GM23248 (cell line): ENCODE results near the gene POMGNT1.

Source experiments
- EZH2 ChIP-seq: fragments of 200-600 bp; sonication (generic); IDR thresholded peaks from 2 replicates; pipeline ENCODE4 v1.6.1; 2018; ENCODE audit warnings: antibody characterized with exemption, mild to moderate bottlenecking; ENCODE audit not compliant: insufficient read depth, poor library complexity, severe bottlenecking
- EZH2phosphoT487 ChIP-seq: fragments of 200-600 bp; sonication (generic); IDR thresholded peaks from 2 replicates; pipeline ENCODE4 v1.6.1; 2018; ENCODE audit warnings: antibody characterized with exemption, moderate library complexity, mild to moderate bottlenecking, low read depth; ENCODE audit not compliant: insufficient read depth

- TF ChIP-seq EZH2 = no peak
- TF ChIP-seq EZH2phosphoT487 = no peak
These were observed 25.3 kb upstream of the POMGNT1 start for GRCh38 chr1:46223472-46223943.
